BLaER1 treated with 17β-estradiol and CSF1 and Interleukin-3, amounts not matched to agents 10 nM and 100 nM (cell line): ENCODE data around the gene GSKIP.

Source experiments
- H3K27ac ChIP-seq, 11 experiments: shearing (Covaris generic); formaldehyde crosslinking; 2 replicates each; pipeline ENCODE4 v1.8.1; 2022
- H3K27me3 ChIP-seq, 11 experiments: shearing (Covaris generic); formaldehyde crosslinking; 2 replicates each; pipeline ENCODE4 v1.8.1; 2022
- H3K36me3 ChIP-seq, 11 experiments: shearing (Covaris generic); formaldehyde crosslinking; 2 replicates each; pipeline ENCODE4 v1.8.1; 2022
- H3K4me1 ChIP-seq, 10 experiments: shearing (Covaris generic); formaldehyde crosslinking; 2 replicates each; pipeline ENCODE4 v1.8.1; 2022
- H3K4me2 ChIP-seq, 11 experiments: shearing (Covaris generic); formaldehyde crosslinking; 2 replicates each; pipeline ENCODE4 v1.8.1; 2022
- H3K4me3 ChIP-seq, 10 experiments: shearing (Covaris generic); formaldehyde crosslinking; 2 replicates each; pipeline ENCODE4 v1.8.1; 2022
- H3K9ac ChIP-seq, 11 experiments: shearing (Covaris generic); formaldehyde crosslinking; 2 replicates each; pipeline ENCODE4 v1.8.1; 2022
- H3K9me3 ChIP-seq, 11 experiments: shearing (Covaris generic); formaldehyde crosslinking; replicated peaks in 1 of 11; 2 replicates each; pipeline ENCODE4 v1.8.1; 2022
- H4K20me1 ChIP-seq, 11 experiments: shearing (Covaris generic); formaldehyde crosslinking; 2 replicates each; pipeline ENCODE4 v1.8.1; 2022
- Cebpa-rat ChIP-seq, 11 experiments: shearing (Covaris generic); IDR thresholded peaks; 2 replicates each; pipeline ENCODE4 v1.8.1; 2022

The GSKIP gene

DNA sequence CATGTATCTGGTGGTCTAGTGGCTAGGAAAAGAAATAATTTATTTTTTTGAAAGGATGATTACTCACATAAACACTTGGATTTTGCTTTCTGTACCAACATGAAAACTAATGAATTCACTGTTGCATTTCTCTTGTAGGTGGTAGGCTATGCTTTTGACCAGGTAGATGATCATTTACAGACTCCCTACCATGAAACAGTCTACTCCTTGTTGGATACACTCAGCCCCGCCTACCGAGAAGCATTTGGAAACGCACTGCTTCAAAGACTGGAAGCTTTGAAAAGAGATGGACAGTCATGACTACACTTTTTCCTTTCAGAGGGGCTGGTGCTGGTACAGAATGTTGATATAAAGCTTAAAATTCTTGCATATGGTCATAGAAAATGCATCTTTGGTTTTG, 22.1 kb downstream of the GSKIP start:
- H3K4me2 ChIP-seq: no peak overlapping the region
- TF ChIP-seq Cebpa-rat (IDR thresholded peaks at IDR 0.05): no peak

DNA sequence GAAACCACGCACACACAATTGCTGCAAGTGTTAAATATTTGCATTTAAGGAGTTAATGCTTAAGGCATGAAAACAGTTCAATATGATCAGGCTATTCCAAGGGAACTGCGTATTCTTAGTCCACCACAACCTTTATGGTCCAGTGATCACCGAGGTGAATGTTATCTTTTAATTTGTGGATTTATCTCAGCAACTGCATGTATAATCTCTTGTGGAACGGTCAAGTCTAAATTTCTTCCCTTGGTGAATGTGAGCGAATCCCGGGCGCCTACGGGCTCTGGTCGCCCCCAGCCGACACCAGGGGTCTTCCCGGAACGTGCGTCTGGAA, 27.6 kb downstream of the GSKIP start:
- Histone ChIP-seq H4K20me1 (no peaks in the 10 kb centered on the region), H3K4me3 (peak overlapping the region; percentile 66 to 84 (median 71)), H3K27ac (peak overlapping the region in 10 of 11 experiments; percentile 46 to 92 (median 81); a peak in 19 of 22 replicates), H3K27me3 (peaks cover 0 to 7% (median 0%) of the 10 kb centered on the region in 11 experiments; a peak in 1 of 22 replicates), H3K9ac (peak overlapping the region; percentile 70 to 90 (median 82)), H3K36me3 (peaks cover 1 to 18% (median 10%) of the 10 kb centered on the region in 11 experiments; a peak in 19 of 22 replicates), H3K4me2 (peak overlapping the region; percentile 91 to 100 (median 99)), H3K4me1 (peaks cover 5 to 20% (median 16%) of the 10 kb centered on the region in 10 experiments; a peak in 18 of 20 replicates), H3K9me3 (no peaks in the 10 kb centered on the region)
- no peak for TF ChIP-seq Cebpa-rat (IDR thresholded peaks at IDR 0.05)

More for the DNA sequence above, 22.1 kb downstream of the GSKIP start:
- Histone ChIP-seq H3K4me1 (peaks cover 0 to 8% (median 2%) of the 10 kb centered on the region in 10 experiments; a peak in 12 of 20 replicates), H4K20me1 (peaks cover 0 to 11% (median 0%) of the 10 kb centered on the region in 11 experiments; a peak in 3 of 22 replicates), H3K27me3 (peaks cover 0 to 2% (median 0%) of the 10 kb centered on the region in 11 experiments; a peak in 1 of 22 replicates), H3K9ac (no peak overlapping the region), H3K4me3 (no peak overlapping the region), H3K9me3 (no peaks in the 10 kb centered on the region), H3K27ac (no peak overlapping the region), H3K36me3 (peaks cover 32 to 57% (median 44%) of the 10 kb centered on the region in 11 experiments)

DNA sequence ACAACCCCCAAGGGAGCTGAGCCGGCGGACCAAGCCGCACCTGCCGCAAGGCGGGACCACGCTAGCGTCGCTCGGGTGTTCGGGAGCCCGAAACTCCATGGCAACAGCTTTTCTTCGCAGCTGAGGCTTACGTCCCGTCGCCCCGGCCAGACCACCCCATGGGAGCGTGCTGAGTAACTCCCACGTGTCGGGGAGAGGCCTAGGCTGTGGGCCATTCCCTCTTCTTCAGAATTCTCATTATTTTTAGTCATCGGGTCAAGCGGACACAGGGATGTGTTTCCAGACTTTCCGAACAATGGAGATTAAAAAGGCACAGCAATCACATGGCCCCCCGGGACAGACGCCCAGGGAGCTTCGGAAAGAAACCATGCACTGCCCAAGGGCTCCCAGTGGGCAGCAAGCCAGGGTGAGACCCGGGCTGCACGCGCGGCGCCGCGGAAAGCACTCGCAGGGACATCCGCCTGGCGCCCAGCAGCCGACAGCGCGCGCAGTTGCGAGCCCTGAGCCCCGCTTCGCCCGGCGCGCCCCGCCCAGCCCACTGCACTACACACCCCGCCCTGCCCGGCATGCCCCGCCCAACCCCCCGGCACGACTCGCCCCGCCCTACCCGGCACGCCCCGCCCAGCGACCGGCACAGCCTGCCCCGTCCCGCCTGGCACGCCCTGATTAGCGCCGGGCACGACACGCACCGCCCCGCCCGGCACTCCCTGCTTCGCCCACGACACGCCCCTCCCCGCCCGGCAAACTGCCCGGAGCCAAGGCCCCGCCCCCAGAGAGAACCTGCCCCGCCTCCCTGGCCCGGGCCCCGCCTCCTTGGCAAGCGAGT, 28.2 kb downstream of the GSKIP start:
- peaks cover 5 to 20% (median 16%) of the 10 kb centered on the region in 10 experiments; a peak in 18 of 20 replicates for H3K4me1 ChIP-seq
- peak overlapping the region; percentile 70 to 90 (median 82) for H3K9ac ChIP-seq
- peak overlapping the region; percentile 66 to 84 (median 71) for H3K4me3 ChIP-seq
- H3K27ac ChIP-seq: peak overlapping the region in 10 of 11 experiments; percentile 46 to 92 (median 81); a peak in 20 of 22 replicates
- H3K4me2 ChIP-seq: peak overlapping the region; percentile 93 to 100 (median 99)
- no peak for TF ChIP-seq Cebpa-rat (IDR thresholded peaks at IDR 0.05)
- no peaks in the 10 kb centered on the region for H3K9me3 ChIP-seq
- no peaks in the 10 kb centered on the region for H4K20me1 ChIP-seq
- H3K27me3 ChIP-seq: peaks cover 0 to 7% (median 0%) of the 10 kb centered on the region in 11 experiments; a peak in 1 of 22 replicates
- H3K36me3 ChIP-seq: peaks cover 0 to 12% (median 6%) of the 10 kb centered on the region in 11 experiments; a peak in 14 of 22 replicates

DNA sequence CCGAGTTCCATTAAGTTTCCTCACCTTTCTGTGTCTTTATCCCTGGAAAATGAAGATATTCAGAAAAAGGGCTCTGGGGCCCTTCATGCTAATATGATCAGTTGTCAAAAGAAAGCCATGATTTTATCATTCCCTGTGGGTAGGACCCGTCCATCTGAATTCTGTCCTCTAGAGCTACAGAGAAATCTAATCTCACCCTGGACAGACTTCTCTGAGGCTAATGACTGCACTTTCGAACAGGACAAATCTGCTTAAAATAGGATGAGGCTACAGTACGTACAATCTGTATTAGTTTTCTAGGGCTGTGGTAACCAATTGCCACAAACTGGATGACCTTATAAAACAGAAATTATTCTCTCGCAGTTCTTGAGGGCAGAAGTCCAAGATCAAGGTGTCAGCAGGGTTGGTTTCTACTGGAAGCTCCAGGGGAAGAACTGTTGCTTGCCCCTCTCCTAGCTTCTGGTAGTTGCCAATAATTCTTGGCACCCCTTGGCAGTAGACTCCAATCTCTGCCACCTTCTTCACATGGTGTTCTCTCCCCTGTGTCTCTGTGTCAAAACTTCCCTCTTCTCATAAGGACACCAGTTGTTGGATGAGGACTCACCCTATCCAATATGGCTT, 29.9 kb downstream of the GSKIP start:
- no peaks in the 10 kb centered on the region for H4K20me1 ChIP-seq
- H3K4me3 ChIP-seq: no peak overlapping the region
- peaks cover 5 to 20% (median 16%) of the 10 kb centered on the region in 10 experiments; a peak in 17 of 20 replicates for H3K4me1 ChIP-seq
- H3K36me3 ChIP-seq: no peaks in the 10 kb centered on the region
- TF ChIP-seq Cebpa-rat (IDR thresholded peaks at IDR 0.05): no peak
- H3K27me3 ChIP-seq: peaks cover 0 to 7% (median 0%) of the 10 kb centered on the region in 11 experiments; a peak in 1 of 22 replicates
- H3K4me2 ChIP-seq: no peak overlapping the region
- H3K27ac ChIP-seq: no peak overlapping the region
- no peak overlapping the region for H3K9ac ChIP-seq
- H3K9me3 ChIP-seq: no peaks in the 10 kb centered on the region

DNA sequence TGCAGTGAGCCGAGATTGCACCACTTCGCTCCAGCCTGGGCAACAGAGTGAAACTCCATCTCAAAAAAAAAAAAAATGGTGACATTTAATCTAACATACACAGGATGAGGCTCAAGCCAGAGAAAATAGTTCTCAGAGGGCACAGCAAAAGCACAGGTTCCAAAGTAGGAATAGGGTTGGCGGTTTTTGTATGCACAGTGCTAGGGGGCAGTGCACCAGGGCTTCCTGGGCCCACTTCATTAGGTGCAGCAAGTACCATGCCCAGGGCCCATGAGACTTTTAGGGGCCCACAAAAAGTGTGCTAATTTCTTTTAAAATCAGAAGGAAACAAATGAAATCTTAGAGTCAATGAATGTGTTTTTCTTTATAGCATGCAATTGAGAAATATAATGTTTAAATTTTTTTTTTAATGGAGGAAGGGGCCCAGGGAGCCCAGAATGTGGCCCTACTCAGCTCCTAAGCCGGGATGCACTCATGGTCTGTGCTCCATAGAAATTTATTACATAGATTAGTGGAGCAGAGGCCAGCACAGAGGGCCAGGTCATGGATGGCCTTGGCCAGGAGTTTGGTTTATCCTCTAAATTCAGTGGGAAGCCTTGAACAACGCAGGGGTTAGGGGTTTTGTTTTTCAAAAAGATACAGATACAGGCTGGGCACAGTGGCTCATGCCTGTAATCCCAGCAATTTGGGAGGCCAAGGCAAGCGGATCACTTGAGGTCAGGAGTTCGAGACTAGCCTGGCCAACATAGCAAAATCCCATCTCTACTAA, 30.9 kb downstream of the GSKIP start:
- TF ChIP-seq Cebpa-rat (IDR thresholded peaks at IDR 0.05): no peak
- Histone ChIP-seq H4K20me1 (no peaks in the 10 kb centered on the region), H3K36me3 (no peaks in the 10 kb centered on the region), H3K9me3 (no peaks in the 10 kb centered on the region), H3K27ac (no peak overlapping the region), H3K4me2 (no peak overlapping the region), H3K4me1 (peaks cover 5 to 21% (median 16%) of the 10 kb centered on the region in 10 experiments; a peak in 17 of 20 replicates), H3K9ac (no peak overlapping the region), H3K27me3 (peaks cover 0 to 7% (median 0%) of the 10 kb centered on the region in 11 experiments; a peak in 1 of 22 replicates), H3K4me3 (no peak overlapping the region)

DNA sequence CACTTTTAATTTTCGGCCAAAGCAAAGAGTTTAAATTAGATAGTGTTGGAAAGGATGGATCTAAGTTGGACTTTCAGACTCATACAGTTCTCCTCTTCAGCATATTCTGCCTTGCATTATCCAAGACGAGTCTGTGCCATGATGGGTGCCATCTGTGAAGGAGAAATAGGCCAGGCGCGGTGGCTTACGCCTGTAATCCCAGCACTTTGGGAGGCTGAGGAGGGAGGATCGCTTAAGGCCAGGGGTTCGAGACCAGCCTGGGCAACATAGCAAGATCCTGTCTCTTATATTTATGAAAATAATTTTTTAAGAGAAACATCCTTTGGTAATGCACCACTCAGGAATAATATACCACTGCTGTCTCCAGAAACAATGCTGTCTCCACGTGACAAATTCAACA, 35.1 kb downstream of the GSKIP start:
- Histone ChIP-seq H3K9me3 (no peaks in the 10 kb centered on the region), H3K36me3 (no peaks in the 10 kb centered on the region), H3K27ac (no peak overlapping the region), H3K4me3 (no peak overlapping the region), H3K4me1 (0 out of 20 replicates have a peak, but pooled peaks cover 0 to 5% (median 0%) of the 10 kb centered on the region in 10 experiments), H3K27me3 (no peaks in the 10 kb centered on the region), H3K4me2 (no peak overlapping the region), H4K20me1 (no peaks in the 10 kb centered on the region), H3K9ac (no peak overlapping the region)
- TF ChIP-seq Cebpa-rat (IDR thresholded peaks at IDR 0.05): no peak

DNA sequence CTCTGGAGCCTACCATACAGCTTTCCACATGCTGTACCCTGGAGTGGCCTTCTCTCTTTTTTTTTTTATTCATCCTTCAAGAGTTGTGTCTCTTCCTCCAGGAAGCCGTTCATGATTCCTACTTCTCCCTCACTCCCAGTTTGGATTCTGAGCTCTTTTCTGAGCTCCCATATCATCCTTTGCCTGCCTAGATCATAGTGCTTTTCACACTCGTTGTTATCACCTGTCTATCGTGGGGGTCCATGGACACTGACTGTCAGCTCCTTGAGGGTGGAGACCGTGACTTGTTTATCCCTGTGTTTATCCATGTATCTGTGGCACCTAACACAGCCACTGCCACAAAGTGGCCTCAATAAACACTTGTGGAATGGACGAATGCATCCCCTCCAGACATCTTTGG, 35.6 kb downstream of the GSKIP start:
- TF ChIP-seq Cebpa-rat (IDR thresholded peaks at IDR 0.05): no peak
- H3K4me3 ChIP-seq: no peak overlapping the region
- 0 out of 20 replicates have a peak, but pooled peaks cover 0 to 5% (median 0%) of the 10 kb centered on the region in 10 experiments for H3K4me1 ChIP-seq

DNA sequence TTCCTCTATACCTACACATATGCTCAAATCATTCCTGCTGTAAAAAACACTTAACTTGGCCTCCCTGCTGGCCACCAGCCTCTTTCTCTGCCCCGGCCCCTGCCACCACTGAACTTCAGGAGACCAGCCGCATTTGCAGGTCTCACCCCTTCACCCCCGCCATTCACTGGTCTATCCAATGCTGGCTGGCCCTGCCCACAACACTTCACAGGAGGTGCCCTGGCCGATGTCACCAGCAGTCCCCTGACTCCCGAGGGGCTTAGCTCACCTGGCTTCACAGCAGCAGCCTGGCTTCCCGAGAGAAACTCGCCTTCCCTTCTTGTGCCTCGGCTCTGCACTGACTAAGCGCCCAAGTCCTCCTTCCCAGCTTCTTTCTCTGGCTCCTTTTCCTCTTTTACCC, 36.1 kb downstream of the GSKIP start:
- Histone ChIP-seq H3K27ac (no peak overlapping the region), H3K36me3 (no peaks in the 10 kb centered on the region), H3K27me3 (no peaks in the 10 kb centered on the region), H3K4me1 (0 out of 20 replicates have a peak, but pooled peaks cover 0 to 5% (median 0%) of the 10 kb centered on the region in 10 experiments), H3K4me3 (no peak overlapping the region), H3K4me2 (no peak overlapping the region), H3K9me3 (no peaks in the 10 kb centered on the region), H3K9ac (no peak overlapping the region), H4K20me1 (no peaks in the 10 kb centered on the region)
- no peak for TF ChIP-seq Cebpa-rat (IDR thresholded peaks at IDR 0.05)

More for the DNA sequence above, 35.6 kb downstream of the GSKIP start:
- Histone ChIP-seq H4K20me1 (no peaks in the 10 kb centered on the region), H3K27me3 (no peaks in the 10 kb centered on the region), H3K9me3 (no peaks in the 10 kb centered on the region), H3K4me2 (no peak overlapping the region), H3K36me3 (no peaks in the 10 kb centered on the region), H3K9ac (no peak overlapping the region), H3K27ac (no peak overlapping the region)
